Fibroblast of lung (primary cell): ENCODE data around the gene CMYA5. TPM values are rescaled to one million over a fixed set of nuclear protein-coding genes. Genes with fewer than 3 reads are reported as not detected.
A peak's percentile ranks its signal among the peaks of the same experiment; 100 is the strongest.
"Not testable (repeated sequence)": the region's sequence is repeated elsewhere in the genome, so short reads cannot be mapped to it uniquely, and the experiment has no call there.

ENCODE experiments used
- DNase-seq, 2 donors: peaks; one replicate each; pipeline versions ENCODE4 v3.0.0 to v3.0.0-alpha.2; 2010; ENCODE audit warnings: low read depth in 2 of 2
- H2AFZ ChIP-seq: 2 replicates; pipeline ENCODE4 v1.5.1; 2012; ENCODE audit warnings: low read length, control low read depth, inconsistent platforms
- H3K27ac ChIP-seq: 2 replicates; pipeline ENCODE4 v1.5.1; 2011; ENCODE audit warnings: low read length, control low read depth; ENCODE audit not compliant: insufficient read depth
- H3K27me3 ChIP-seq: 2 replicates; pipeline ENCODE4 v1.5.1; 2011; ENCODE audit warnings: mild to moderate bottlenecking, low read length; ENCODE audit not compliant: control insufficient read depth, insufficient read depth
- H3K36me3 ChIP-seq: 2 replicates; pipeline ENCODE4 v1.5.1; 2011; ENCODE audit warnings: low read length; ENCODE audit not compliant: control insufficient read depth, insufficient read depth
- H3K4me1 ChIP-seq: 2 replicates; pipeline ENCODE4 v1.5.1; 2011; ENCODE audit warnings: low read length; ENCODE audit not compliant: control insufficient read depth, insufficient read depth; ENCODE audit errors: extremely low read depth
- H3K4me2 ChIP-seq: 2 replicates; pipeline ENCODE4 v1.5.1; 2011; ENCODE audit warnings: low read length, control low read depth; ENCODE audit not compliant: insufficient read depth; ENCODE audit errors: extremely low read depth
- H3K4me3 ChIP-seq, 4 experiments: fragments of 200-600 bp in 1 of 4; sonication (generic) in 1 of 4; replicated peaks in 1 of 4; 2 replicates each; pipeline ENCODE4 v1.5.1; 2011 to 2016; ENCODE audit warnings: low read length in 4 of 4, low read depth in 3 of 4, mild to moderate bottlenecking in 3 of 4, control low read depth in 2 of 4, inconsistent platforms in 1 of 4, mixed read lengths in 1 of 4; ENCODE audit not compliant: insufficient read depth in 1 of 4; ENCODE audit errors: control extremely low read depth in 1 of 4
- H3K79me2 ChIP-seq: 2 replicates; pipeline ENCODE4 v1.5.1; 2012; ENCODE audit warnings: mild to moderate bottlenecking, low read length, inconsistent platforms; ENCODE audit not compliant: control insufficient read depth, insufficient read depth
- H3K9ac ChIP-seq: 2 replicates; pipeline ENCODE4 v1.5.1; 2011; ENCODE audit warnings: mild to moderate bottlenecking, low read length, control low read depth; ENCODE audit not compliant: insufficient read depth
- H3K9me3 ChIP-seq: 2 replicates; pipeline ENCODE4 v1.5.1; 2012; ENCODE audit warnings: low read depth, low read length; ENCODE audit not compliant: control insufficient read depth, insufficient read depth
- H4K20me1 ChIP-seq: 2 replicates; pipeline ENCODE4 v1.5.1; 2011; ENCODE audit warnings: low read length; ENCODE audit not compliant: control insufficient read depth, insufficient read depth; ENCODE audit errors: extremely low read depth
- CTCF ChIP-seq, 2 donors: IDR thresholded peaks in 1 of 2; conservative IDR thresholded peaks in 1 of 2; 1 replicate in 1 of 2; 2 replicates in 1 of 2; pipeline ENCODE4 v1.5.1; 2011 to 2012; ENCODE audit warnings: low read length in 2 of 2, control low read depth in 1 of 2, inconsistent platforms in 1 of 2, low read depth in 1 of 2, mild to moderate bottlenecking in 1 of 2
- EZH2 ChIP-seq: IDR thresholded peaks from 2 replicates; pipeline ENCODE4 v1.5.1; 2012; ENCODE audit warnings: low read length, control low read depth, mild to moderate bottlenecking; ENCODE audit errors: missing control alignments
- polyA plus RNA-seq, 2 donors: library from polyadenylated mRNA; depleted of rRNA in 1 of 2; stranded (reverse) in 1 of 2; unstranded in 1 of 2; fragments of >200 nt; gene quantifications; 2 replicates each; pipeline ENCODE4 v1.2.1, GENCODE V29; 2011 to 2012; ENCODE audit warnings: missing spikeins in 1 of 2
- total RNA-seq: library from RNA; depleted of rRNA; stranded (reverse); fragments of >200 nt; gene quantifications from 2 replicates; pipeline ENCODE4 v1.2.1, GENCODE V29; 2014

CMYA5 gene
- total and polyA plus RNA-seq, 2 donors (not counting 1 experiment from before 2014, with no cell fraction given): 2.0 to 7.8 TPM

GRCh38 chr5:79759436-79759835 lies 69.8 kb downstream of the CMYA5 start:
- Histone ChIP-seq H3K4me2 (peak overlapping the region; percentile 64), H4K20me1 (no peaks in the 10 kb centered on the region), H2AFZ (peak overlapping the region; percentile 51), H3K4me1 (no peaks in the 10 kb centered on the region), H3K9me3 (no peaks in the 10 kb centered on the region), H3K36me3 (no peaks in the 10 kb centered on the region), H3K9ac (no peak overlapping the region), H3K79me2 (no peaks in the 10 kb centered on the region), H3K4me3 (no peak overlapping the region), H3K27me3 (no peaks in the 10 kb centered on the region), H3K27ac (peak overlapping the region; percentile 44)
- no peak for TF ChIP-seq EZH2
- no peak for TF ChIP-seq CTCF (conservative IDR thresholded peaks at IDR 0.05 in 1 of 2, IDR thresholded peaks at IDR 0.05 in 1 of 2; ENCODE audit: low read depth in 1 of 2, low read length in 2 of 2)
- peak; percentile 64 to 88 for DNase-seq

- TF ChIP-seq CTCF (conservative IDR thresholded peaks at IDR 0.05 in 1 of 2, IDR thresholded peaks at IDR 0.05 in 1 of 2; ENCODE audit: low read depth in 1 of 2, low read length in 2 of 2): no peak
- TF ChIP-seq EZH2: no peak
- no peak overlapping the region for H3K4me2 ChIP-seq
- no peaks in the 10 kb centered on the region for H4K20me1 ChIP-seq
- no peaks in the 10 kb centered on the region for H3K9me3 ChIP-seq
- no peak overlapping the region for H3K27ac ChIP-seq
- no peaks in the 10 kb centered on the region for H3K4me1 ChIP-seq
- H3K27me3 ChIP-seq: no peaks in the 10 kb centered on the region
- H3K79me2 ChIP-seq: no peaks in the 10 kb centered on the region
- H3K36me3 ChIP-seq: no peaks in the 10 kb centered on the region
- peak in 1 of 2 donors; percentile 7 for DNase-seq
- no peak overlapping the region for H2AFZ ChIP-seq
- no peak overlapping the region for H3K4me3 ChIP-seq
- H3K9ac ChIP-seq: no peak overlapping the region
Observed at GRCh38 chr5:79759848-79760247, 70.2 kb downstream of the CMYA5 start.

DNA sequence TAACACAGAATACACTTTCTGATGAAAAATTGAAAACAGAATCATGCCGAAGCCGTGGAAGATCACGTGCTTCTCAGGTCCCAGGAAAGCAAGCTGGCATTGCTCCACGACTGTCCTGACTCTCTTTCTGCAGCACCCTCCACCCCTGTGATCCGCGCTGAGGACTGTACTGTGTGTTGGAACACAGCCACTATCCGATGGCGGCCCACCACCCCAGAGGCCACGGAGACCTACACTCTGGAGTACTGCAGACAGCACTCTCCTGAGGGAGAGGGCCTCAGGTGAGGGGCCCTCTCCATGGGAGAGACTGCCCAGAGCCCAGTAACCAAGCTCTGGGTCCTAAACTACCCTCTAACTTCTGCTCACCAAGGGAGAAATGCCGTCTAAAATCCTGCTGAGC lies 73.3 kb downstream of the CMYA5 start:
- H3K4me3 ChIP-seq: no peak overlapping the region
- no peak overlapping the region for H3K4me2 ChIP-seq
- no peaks in the 10 kb centered on the region for H4K20me1 ChIP-seq

DNA sequence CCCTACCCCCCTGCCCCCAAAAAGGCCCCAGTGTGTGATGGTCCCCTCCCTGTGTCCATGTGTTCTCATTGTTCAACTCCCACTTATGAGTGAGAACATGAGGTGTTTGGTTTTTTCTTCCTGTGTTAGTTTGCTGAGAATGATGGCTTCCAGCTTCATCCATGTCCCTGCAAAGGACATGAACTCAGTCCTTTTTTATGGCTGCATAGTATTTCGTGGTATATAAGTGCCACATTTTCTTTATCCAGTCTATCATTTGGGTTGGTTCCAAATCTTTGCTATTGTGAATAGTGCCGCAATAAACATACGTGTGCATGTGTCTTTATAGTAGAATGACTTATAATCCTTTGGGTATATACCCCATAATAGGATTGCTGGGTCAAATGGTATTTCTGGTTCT lies 74.5 kb downstream of the CMYA5 start:
- not testable (repeated sequence) for H3K9ac ChIP-seq, H3K4me1 ChIP-seq, H3K4me2 ChIP-seq, H4K20me1 ChIP-seq, H3K27ac ChIP-seq, H3K4me3 ChIP-seq, H3K36me3 ChIP-seq, H2AFZ ChIP-seq, H3K79me2 ChIP-seq, H3K27me3 ChIP-seq, H3K9me3 ChIP-seq, DNase-seq

More for the DNA sequence above, 73.3 kb downstream of the CMYA5 start:
- H3K9me3 ChIP-seq: no peaks in the 10 kb centered on the region
- no peak for TF ChIP-seq CTCF (conservative IDR thresholded peaks at IDR 0.05 in 1 of 2, IDR thresholded peaks at IDR 0.05 in 1 of 2; ENCODE audit: low read depth in 1 of 2, low read length in 2 of 2)
- no peak for TF ChIP-seq EZH2
- no peaks in the 10 kb centered on the region for H3K36me3 ChIP-seq
- H3K27me3 ChIP-seq: no peaks in the 10 kb centered on the region
- H3K27ac ChIP-seq: no peak overlapping the region
- no peak overlapping the region for H3K9ac ChIP-seq
- no peaks in the 10 kb centered on the region for H3K4me1 ChIP-seq
- H2AFZ ChIP-seq: no peak overlapping the region
- H3K79me2 ChIP-seq: no peaks in the 10 kb centered on the region
- DNase-seq: no peak
